Right kidney (tissue), 1 donor: ENCODE data around the gene CRTC2.
A peak's percentile ranks its signal among the peaks of the same experiment; 100 is the strongest.

Experiments used
- DNase-seq: peaks from one replicate; pipeline ENCODE4 v3.0.0-alpha.2; 2016

Gene CRTC2

DNA sequence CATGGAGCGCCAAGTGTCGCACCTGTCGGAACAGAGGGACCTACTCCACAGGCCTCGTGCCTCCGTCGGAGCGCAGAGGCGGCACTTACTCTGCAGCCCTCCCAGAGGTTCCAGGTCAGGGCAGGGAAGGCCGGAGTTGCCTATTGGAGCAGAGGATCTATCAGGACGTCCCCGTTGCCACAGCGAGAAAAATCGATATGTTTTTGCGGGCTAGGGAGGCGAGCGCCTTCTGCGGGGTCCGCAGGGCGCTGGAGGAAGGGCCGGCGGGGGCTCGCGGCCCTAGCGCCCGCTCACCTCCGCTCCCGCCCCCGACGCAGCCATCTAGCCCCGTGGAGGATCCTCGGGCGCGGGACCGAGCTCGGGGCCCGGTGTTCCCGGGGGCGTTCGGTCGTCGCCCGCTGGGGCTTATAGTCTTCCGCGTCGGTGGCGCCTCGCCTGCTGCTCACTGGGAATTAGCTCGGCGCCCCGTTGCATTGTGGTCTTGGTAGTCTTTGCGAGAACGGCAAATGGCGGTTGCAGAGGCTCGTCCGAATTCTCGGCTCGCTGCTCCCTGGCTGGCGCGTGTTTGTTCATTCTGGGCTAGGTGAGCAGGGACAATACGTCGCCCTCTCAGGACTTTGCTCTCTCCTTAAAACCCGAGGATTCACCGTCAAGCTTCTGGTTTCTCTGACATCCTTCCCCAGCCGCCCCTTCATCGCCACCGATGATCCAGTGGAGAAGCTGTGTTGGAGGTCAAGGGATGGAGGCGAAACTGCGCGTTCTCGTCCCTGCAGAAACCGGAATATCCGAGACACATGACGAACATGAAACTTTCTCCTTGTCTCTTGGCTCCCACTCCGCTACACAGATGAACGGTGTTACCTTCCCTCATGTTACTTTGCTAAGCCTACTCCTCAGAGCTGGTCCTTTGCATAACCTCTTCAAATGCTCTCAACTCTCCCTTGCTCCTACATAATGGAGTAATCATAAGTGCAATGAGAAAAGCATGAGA, 19.1 kb upstream of the CRTC2 start, which contains the start of gene JTB:
JTB (minus strand) TSS at position 425 of the 991 bp plus-strand sequence; CDS start at position 3, 422 bp downstream.
- DNase-seq = peak; percentile 89

DNA sequence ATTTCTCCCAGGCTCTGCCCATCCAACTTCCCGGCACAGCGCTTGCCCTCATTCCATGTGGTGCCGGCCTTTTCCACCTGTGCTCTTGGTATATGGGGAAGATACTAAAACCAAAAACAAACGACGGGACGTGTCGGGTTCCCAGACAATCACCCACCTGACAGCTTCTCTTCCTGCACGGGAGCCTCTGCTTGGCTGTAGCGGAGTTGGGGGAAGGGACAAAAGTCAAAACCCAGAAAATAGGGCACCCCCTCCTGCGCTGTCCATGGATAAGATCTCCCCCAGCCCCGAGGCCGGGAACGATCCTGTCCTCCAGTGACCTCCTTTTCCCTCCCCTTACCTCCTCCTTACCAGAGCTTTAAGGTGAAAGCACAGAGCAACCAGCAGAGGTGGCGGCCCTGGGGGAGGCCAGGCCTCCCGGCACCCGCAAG, 18.4 kb upstream of the CRTC2 start:
- no peak for DNase-seq

DNA sequence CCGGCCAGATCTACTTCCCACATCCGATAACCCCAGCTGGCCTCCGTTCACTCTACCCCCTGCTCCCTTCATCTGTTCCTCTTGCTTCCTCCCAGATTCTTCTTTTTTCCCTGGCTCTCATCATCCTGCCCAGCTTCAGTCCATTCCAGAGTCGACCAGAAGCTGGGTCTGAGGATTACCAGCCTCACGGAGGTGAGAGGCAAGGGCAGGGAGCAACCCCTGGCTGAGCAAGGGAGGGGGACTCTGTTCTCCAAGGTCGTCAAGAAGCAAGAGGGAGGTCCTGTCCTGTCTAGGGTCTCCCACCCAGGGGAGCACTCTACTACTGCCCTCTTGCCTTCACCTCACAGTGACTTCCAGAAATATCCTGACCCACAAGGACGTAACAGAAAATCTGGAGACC, 15.1 kb upstream of the CRTC2 start:
- DNase-seq = no peak

DNA sequence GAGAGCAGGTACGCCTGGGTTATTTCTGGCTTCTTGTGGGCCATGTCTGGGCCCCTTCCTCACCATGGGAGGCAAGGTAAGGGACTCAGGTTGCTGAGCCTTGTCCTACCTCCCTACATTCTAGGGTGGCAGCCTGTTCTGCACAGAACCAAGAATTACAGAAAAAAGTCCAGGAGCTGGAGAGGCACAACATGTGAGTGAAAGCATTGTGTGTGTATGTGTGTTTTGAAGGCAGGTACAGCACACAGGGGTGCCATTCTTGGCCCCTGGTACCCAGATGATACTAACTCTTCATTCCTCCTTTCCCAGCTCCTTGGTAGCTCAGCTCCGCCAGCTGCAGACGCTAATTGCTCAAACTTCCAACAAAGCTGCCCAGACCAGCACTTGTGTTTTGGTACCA, 14.7 kb upstream of the CRTC2 start:
- no peak for DNase-seq

DNA sequence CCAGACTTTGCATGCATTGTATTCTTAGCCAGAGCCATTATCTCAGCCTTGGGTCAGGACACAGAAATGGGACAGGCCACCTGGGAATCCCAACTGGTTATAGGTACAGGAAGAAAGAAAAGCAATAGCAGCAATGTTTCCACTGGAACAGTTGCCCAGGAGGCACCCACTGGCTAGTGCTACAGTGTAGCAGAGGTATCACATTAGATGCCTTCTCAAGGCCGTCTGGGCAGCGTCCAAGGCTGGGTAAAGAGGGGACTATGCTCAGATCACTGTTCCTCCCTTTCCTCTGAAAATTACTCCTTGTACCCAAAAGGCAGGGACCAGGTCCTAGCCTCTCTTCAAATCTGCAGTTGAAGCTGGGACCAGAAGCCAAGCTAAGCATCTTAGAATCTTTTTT, 11.9 kb upstream of the CRTC2 start:
- DNase-seq = no peak

DNA sequence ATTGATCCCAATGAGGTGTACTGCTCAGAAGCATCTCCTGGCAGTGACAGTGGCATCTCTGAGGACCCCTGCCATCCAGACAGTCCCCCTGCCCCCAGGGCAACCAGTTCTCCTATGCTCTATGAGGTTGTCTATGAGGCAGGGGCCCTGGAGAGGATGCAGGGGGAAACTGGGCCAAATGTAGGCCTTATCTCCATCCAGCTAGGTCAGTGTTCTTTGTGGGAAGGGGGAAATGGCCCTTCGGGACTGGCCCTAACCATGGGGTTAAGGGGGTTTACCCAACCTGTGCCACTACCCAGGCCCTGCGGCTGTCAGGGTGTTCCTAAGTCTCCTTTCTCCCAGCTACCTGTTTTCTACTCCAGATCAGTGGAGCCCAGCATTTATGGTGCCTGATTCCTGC, 10.6 kb upstream of the CRTC2 start:
- DNase-seq = no peak

DNA sequence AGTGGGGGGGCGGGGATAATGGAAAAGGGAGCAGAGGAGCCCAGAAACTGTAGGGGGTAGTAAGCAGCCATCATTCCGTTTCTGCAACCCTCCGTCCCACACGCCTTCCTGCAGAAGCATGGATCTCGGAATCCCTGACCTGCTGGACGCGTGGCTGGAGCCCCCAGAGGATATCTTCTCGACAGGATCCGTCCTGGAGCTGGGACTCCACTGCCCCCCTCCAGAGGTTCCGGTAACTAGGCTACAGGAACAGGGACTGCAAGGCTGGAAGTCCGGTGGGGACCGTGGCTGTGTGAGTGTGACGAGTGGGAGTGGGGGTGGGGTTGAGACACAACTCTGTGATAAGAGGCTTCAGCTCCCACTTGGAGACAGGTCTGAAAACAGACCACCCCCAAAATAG, 10.0 kb upstream of the CRTC2 start:
- DNase-seq = peak; percentile 42

DNA sequence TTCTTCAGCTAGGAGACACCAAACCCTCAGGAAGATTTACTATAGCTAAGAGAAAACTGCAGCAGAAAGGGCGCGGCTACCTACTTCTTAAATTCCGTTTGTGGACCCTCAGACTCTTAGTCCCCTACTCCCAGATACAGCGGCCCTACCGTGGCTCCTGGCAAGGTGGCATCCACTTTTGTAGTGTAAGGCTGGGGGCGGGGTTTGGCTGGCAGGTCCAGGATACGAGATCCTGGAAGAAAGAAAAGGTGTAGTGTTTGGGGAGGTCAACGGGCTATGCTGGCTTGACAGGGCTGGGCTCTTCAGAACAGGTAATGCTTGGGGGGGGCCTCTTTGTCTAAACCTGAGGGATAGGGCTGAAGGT, 9.6 kb upstream of the CRTC2 start:
- no peak for DNase-seq

DNA sequence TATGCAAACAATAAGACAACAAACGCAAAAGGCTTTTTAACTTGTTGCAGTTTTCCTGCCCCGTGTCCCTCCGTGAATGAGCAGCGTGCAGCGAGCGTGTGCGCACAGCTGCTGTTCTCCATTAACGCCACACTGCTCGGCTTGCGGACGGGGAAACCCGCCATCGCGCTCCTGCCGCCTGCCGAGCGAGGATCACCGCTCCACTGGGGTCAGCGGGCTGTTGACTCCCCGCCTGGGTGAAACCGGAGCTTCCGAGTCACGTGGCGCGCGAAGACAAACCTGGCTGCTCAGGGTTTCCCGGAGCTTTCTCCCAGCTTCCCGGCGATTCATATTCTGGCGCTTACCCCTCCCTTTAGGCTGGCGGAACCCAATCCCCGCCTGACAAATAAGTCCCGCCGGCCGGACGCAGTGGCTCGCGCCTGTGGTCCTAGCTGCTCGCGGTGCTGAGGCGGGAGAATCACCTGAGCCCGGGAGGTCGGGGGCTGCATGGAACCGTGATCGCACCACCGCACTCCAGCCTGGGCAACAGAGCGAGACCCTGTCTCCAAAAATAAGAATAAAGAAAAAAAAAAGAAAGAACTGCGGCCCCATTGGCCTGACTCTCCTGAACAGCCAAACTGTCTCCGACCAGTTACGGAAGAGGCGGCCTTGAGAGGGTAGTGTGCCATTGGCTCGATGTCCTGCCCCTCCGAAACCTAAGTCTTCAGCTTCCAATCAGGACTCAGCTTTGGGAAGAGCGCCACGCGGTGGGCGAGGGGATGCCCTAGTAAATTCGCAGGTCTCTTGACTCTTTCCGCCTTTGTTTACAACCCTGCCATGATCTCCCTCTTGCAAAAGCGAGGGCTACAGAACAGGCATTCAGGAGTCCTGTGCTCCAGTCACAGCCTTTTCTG, 8.9 kb upstream of the CRTC2 start, which contains the start of gene CREB3L4:
CREB3L4 (plus strand) TSS at position 796 of the 893 bp plus-strand sequence. CDS start 624 bp downstream, outside the sequence.
- peak; percentile 98 for DNase-seq

DNA sequence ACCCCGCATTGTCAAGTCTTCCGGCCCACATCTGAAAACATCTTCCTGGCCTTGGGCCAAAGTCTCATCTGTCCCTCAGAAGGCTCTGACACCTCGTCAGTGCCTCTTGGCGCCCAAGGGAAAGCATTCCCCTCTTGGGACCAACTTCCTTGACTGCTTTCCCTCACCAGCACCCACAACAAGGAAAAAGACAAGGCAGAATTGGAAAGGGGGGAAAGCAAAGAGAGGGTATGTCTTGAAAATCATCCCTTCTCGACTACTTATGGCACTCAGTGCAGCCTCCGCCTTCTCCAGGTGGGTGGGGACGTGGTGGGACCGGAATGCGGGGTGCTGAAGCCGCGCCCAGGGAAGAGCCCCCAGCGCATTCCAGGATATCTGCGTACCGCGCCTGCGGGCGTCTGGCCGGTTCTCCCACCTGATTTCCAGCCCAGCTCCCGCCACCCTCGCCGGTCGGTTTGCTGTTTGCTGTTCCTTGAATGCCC, 5.5 kb upstream of the CRTC2 start:
- peak; percentile 92 for DNase-seq

DNA sequence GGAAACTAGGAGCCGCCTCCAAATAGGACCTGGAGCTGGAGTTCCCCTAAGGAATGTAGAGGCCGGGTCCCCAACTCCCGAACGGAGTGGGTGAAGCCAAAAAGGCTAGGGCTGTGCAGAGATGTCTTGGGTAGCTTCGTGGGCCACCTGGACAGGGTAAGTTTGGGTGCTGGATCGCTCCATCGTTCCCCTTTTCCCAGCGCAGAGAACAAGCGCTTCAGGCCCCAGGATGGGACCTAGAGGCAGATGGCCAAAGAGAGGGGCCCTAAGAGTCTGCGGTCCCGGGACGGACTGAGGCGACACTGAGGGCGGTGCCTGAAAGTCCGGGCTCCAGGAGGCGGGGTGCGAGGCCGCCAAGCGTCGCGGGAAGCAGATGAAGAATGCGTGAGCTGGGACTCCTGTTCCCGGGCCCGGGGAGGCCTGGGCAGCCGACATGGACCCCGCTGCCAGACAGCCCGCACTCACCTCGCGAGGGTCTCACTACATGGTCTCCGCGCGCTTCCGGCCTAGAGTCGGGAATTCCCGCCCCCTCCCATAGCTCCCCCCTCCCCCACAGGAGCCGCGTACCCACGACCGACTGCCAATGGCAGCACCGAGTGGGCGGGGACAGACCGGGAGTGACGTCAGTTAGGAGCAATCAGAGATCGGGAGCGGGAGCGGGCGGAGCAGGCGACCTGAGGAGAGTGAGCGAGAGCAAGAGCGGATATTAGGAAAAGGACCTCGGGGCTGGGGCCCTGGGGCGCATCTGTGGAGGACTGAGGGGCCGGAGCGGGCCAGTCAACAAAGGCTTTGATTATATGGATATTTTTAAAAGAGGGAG, 4.8 kb upstream of the CRTC2 start, which contains the start of gene SLC39A1:
SLC39A1 (minus strand) TSS at position 508 of the 820 bp plus-strand sequence. CDS start 822 bp downstream, outside the sequence.
- DNase-seq = peak; percentile 92

DNA sequence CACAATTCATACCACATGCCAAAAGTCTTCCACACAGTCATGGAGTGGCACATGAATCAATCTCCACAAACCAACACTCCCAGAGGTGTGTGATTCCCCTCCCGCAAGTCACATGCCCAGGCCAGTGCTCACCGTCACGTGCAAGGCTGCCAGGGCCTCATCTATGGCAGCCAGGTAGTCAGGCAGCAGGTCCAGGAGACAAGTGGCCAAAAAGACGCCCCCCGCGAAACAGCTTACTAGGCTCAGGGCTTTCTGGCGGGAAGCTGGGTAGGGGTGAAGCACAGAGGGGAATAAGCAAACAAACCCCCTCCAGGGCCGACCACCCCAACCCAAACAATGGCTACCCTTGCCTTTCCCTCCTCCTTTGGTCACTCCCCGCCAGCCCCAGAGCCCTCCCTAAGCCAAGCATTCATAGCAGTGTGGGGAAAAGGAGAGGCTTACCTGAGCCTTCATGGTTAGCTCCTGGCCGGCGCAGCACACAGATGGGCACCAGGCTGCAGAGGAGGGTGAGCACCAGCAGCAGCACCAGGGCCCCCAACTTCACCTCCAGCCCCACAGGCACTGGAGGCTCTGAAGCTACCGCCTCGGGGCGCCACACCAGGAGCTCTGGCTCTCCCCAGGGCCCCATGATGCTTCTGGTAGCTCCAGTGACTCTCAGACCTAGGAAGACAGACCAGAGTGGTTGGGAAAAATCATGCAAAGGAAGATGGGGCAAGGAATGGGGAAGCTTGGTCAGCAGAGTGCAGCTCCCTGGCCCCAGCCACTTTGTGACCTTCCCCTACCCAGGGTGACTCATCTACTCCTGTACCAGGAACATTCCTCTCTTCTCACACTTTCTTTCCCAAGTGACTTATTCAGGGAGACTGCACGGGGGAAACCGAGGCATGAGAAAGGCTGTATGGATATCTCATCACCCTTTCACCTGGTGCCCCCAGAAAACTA, 3.9 kb upstream of the CRTC2 start:
- DNase-seq = peak; percentile 37

DNA sequence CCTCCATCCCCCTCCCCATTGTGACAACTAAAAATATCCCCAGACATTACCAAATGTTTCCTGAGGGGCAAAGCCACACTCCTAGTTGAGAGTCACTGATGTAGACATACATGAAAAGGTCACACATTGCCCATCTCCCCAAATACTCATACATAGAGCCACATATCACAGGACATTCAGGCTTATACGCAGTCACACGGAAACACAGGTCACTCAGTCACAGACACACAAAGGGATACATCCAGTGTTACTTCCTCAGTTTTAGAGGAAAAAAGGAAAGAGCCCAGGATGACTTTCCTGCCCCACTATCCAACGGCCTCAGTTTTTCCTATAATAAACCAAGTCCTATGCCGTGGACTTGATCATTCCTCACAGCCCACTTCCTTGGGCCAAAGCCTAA, 3.0 kb upstream of the CRTC2 start:
- no peak for DNase-seq

DNA sequence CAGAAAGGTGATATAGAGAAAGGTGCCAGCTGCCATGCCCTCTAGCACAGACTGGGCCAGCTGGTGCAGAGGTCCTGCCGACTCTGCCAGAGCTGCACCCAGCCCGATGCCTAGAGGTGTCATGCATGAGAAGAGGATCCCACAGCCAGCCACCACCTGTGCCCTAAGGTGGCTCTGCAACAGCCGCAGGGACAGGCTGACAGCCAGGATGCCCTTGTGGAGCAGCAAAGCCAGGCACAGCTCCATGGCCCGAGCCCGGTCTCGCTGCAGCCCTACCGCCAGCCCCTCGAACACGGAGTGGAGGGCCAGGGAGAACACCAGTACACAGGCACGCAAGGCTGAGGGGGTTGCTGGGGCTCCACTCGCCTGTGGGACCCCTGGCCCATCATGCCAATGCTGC, 1.8 kb upstream of the CRTC2 start:
- no peak for DNase-seq

DNA sequence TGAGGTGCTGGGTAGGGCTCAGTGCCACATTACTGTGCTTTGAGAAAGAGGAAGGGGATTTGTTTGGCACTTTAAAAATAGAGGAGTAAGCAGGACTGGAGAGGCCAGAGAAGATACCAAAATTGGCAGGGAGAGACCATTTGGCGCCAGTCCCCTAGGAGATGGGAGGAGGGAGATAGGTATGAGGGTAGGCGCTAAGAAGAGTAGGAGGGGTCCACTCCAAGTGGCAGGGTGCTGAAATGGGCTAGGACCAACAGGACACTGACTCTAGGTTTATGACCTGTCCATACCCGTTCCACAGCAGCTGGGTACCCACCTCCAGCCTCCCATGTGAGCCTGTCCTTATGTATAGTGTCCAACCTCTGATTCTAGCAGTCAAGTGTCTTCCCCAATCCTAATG, 1.0 kb upstream of the CRTC2 start:
- no peak for DNase-seq

DNA sequence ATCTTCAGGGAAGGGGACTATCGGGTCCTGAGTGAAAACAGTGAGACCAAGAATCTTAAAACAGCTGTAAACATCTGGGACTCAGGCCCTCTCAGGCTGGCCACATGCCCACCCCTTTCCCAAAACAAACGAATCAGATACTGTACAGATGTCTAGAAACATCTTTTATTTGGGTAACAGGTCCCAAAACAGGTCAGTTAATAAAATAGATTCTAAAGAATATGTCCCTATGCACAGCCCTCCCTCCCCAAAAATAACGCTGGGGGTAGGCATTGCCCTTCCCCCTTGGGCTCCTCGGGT, 499 bp upstream of the CRTC2 start:
- DNase-seq = no peak

DNA sequence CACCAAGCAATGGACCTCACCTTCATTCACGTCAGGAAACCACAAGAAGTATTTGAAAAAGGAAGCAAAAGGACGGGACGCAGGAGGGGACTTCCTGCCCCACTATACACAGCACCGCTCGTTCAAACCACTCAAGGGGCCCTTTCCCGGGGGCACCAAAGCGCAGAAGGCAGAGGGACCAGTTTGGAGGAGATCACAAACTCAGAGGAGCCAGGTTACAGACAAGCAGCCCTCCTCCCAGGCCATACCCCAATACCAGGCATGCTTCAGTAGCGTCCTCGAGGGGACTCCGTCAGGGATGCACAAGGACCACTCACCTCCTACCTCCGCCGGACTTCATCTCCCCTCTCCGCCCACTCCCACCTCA, 685 bp downstream of the CRTC2 start:
- no peak for DNase-seq

DNA sequence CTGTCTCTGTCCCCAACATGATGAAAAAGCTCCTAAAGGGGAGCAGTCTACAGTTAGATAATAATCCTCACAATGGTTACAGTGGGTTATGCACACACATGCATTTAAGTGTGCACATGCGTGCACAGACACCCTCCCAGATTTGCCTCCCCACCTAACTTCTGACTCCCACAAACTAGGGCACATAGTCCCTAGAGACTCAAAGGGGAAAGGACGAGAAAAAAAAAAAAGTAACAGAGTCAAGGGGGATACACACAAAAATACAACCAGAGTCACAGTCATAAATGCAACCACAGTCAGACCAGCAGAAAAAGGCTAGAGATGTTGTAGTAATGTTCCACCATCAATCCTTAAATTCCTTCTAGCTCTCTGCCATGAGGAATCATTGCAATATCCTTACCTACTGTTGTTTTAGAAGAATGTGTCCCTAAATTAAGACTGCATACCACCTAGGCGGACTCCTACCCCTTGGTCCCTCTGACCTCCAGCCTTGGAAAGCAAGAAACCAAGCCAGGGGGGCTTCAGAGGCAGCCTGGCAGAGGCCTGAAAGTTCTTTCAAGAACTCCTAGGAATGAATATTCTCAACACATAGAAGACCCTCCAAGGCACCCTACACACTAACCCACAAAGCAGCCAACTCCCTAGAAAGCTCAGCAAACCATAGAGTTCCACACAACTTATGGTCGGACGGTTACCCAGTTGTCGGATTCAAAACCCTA, 1.3 kb downstream of the CRTC2 start:
- DNase-seq = no peak

DNA sequence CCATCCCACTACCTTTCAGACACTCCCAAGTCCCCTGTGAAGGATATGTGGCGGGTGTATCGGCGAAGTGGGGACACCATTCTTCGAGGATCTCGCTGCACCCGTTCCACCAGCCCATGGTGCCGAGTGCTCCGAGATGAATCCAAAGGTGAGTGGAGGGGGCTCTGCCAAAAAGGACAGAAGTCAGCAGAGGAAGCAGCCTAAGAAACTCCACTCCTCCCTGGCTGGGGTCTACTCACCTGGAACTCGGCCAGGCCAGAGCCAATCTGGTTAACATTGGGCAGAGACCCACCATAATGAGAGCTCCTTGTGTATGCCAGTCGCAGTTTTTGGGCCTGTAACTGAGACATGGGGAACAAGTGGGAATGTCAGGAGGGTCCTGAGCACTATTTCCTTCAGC, 3.6 kb downstream of the CRTC2 start:
- no peak for DNase-seq

DNA sequence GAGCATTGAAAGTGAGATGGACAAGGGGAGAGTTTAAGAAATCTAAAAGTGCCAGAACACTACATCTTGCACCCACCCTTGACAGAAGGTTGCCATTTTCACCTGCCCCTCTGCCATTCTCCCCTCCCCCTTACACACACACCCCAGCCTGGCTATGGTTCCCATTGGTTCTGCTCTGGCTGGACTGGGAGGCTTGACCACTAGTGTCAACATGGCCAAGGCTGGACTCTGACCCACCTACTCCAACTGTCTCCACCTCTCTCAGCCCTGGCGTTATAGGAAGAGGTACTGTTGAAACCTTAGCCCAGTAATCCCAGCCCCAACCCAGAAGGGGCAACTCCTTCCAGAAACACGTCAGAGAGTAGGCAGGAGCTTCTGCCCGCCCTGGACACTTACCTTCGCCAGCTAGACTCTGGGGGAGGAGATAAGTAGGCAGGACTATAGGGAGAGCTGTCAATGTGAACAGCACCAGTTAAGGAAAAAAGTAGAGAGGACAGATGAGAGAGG, 4.5 kb downstream of the CRTC2 start:
- DNase-seq = no peak
